Lung (tissue), 12 donors: ENCODE data around the gene SDC4. TPM values are rescaled to one million over a fixed set of nuclear protein-coding genes. Genes with fewer than 3 reads are reported as not detected.

Experiments used
- ATAC-seq: fragments of 200-7000 bp; cut with Tn5 transposase; one replicate; pipeline ENCODE4 v1.9.1; 2020; ENCODE audit warnings: moderate number of reproducible peaks; ENCODE audit not compliant: insufficient read depth, low FRiP score
- DNase-seq, 3 donors: peaks; one replicate each; pipeline ENCODE4 v3.0.0-alpha.2; 2013 to 2017
- H3K27ac ChIP-seq, 2 donors: one replicate each; pipeline ENCODE4 v1.5.1; 2013; ENCODE audit warnings: mild to moderate bottlenecking in 2 of 2, moderate library complexity in 2 of 2, control low read depth in 1 of 2, inconsistent platforms in 1 of 2, low read depth in 1 of 2, low read length in 1 of 2
- H3K27me3 ChIP-seq, 3 donors: one replicate each; pipeline ENCODE4 v1.5.1; 2013; ENCODE audit warnings: low read length in 2 of 3; ENCODE audit not compliant: control insufficient read depth in 3 of 3, insufficient read depth in 3 of 3
- H3K36me3 ChIP-seq, 4 donors: one replicate each; pipeline ENCODE4 v1.5.1; 2013; ENCODE audit warnings: low read length in 4 of 4, mild to moderate bottlenecking in 1 of 4, moderate library complexity in 1 of 4; ENCODE audit not compliant: control insufficient read depth in 4 of 4, insufficient read depth in 4 of 4
- H3K4me1 ChIP-seq, 5 donors: one replicate each; pipeline ENCODE4 v1.5.1; 2013; ENCODE audit warnings: low read length in 5 of 5, mild to moderate bottlenecking in 2 of 5, moderate library complexity in 1 of 5; ENCODE audit not compliant: control insufficient read depth in 5 of 5, insufficient read depth in 5 of 5
- H3K4me3 ChIP-seq: one replicate; pipeline ENCODE4 v1.5.1; 2013; ENCODE audit warnings: mild to moderate bottlenecking, control low read depth, moderate library complexity
- H3K9ac ChIP-seq, 2 donors: one replicate each; pipeline ENCODE4 v1.5.1; 2013; ENCODE audit warnings: low read length in 2 of 2, control low read depth in 1 of 2; ENCODE audit not compliant: insufficient read depth in 1 of 2
- H3K9me3 ChIP-seq, 4 donors: one replicate each; pipeline ENCODE4 v1.5.1; 2013; ENCODE audit warnings: low read length in 3 of 4, mild to moderate bottlenecking in 1 of 4, moderate library complexity in 1 of 4; ENCODE audit not compliant: control insufficient read depth in 4 of 4, insufficient read depth in 3 of 4
- WGBS, 2 donors: extraction: QIAGEN DNeasy Blood & Tissue Kit; methylation state at CpG; one replicate each; pipeline ENCODE4 v1.1.7; 2013; 5-methylcytosine and 5-hydroxymethylcytosine counted together
- polyA plus RNA-seq, 2 donors: library from polyadenylated mRNA; stranded (reverse); fragments of 200-250 nt; gene quantifications; one replicate each; pipeline ENCODE4 v1.2.1, GENCODE V29; 2013
- total RNA-seq, 2 donors: library from RNA; depleted of rRNA in 1 of 2; stranded (reverse); fragments of >200 nt in 1 of 2; gene quantifications; one replicate each; pipeline ENCODE4 v1.2.1, GENCODE V29; 2014 to 2021
- TF ChIP-seq, protein P1 (sequence below): IDR thresholded peaks from 2 replicates; pipeline ENCODE4 v1.5.1; 2012; ENCODE audit warnings: mild to moderate bottlenecking; ENCODE audit errors: control extremely low read depth, extremely low read depth
- donor health status: control.
- donor health status: control.
- donor health status: Bipolar disorder and iron deficiency.
- donor health status: healthy.
- donor health status: DM: yes; HTN: yes; CAD: no.

SDC4 gene
- total and polyA plus RNA-seq, 4 donors: 239 to 313 (median 254) TPM

DNA sequence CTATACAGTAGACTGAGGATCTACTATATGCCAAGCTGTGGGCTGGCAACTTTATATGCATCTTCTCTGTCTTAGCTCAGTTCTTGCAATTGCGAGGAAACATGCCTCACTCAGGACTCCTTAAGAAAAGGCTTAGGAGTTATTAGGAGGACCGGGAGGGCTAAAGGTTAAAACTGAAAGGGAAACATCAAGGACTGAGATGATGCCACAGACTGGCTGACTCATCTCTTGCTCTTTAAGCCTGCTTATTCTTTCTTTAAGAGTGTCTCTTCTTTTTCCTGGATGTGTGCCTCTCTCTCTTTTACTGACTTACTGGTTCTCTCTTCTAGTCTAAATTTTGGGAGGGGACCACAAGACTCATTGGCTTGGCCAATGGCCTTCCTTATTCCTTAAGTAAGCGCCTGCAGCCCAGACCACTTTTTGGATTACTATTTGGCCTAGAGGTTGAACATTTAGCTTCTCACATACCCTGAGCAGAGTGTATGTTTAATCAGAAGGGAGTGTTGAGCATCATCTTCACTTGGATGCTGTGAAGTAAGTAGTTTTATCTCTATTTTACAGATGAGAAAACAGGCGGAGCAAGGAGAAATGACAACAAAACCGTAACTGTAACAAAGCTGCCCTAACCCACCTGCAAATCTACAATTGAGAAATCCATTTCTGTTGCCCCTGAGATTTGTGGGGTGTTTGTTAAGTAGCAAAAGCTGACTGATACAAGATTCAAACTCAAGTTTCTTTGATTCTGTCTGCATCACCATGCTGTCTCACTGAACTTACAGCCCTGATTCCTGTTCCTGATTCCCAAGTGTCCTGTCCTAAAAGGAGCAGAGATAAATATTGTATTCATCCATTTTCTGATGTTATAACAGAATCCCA lies 7.2 kb upstream of the SDC4 start:
- H3K4me3 ChIP-seq: no peak overlapping the region
- no peaks in the 10 kb centered on the region for H3K27me3 ChIP-seq
- WGBS, 2 donors: 48 to 65% methylated on average over 5 of the region's 5 CpGs
- ATAC-seq: no peak
- no peak for DNase-seq
- peaks cover 0 to 24% (median 12%) of the 10 kb centered on the region in 5 donors for H3K4me1 ChIP-seq
- no peaks in the 10 kb centered on the region for H3K9me3 ChIP-seq
- peak overlapping the region in 1 of 2 donors; percentile 83 for H3K27ac ChIP-seq
- TF ChIP-seq, protein P1, sequence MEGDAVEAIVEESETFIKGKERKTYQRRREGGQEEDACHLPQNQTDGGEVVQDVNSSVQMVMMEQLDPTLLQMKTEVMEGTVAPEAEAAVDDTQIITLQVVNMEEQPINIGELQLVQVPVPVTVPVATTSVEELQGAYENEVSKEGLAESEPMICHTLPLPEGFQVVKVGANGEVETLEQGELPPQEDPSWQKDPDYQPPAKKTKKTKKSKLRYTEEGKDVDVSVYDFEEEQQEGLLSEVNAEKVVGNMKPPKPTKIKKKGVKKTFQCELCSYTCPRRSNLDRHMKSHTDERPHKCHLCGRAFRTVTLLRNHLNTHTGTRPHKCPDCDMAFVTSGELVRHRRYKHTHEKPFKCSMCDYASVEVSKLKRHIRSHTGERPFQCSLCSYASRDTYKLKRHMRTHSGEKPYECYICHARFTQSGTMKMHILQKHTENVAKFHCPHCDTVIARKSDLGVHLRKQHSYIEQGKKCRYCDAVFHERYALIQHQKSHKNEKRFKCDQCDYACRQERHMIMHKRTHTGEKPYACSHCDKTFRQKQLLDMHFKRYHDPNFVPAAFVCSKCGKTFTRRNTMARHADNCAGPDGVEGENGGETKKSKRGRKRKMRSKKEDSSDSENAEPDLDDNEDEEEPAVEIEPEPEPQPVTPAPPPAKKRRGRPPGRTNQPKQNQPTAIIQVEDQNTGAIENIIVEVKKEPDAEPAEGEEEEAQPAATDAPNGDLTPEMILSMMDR: no peak
- H3K36me3 ChIP-seq: no peaks in the 10 kb centered on the region
- H3K9ac ChIP-seq: no peak overlapping the region

DNA sequence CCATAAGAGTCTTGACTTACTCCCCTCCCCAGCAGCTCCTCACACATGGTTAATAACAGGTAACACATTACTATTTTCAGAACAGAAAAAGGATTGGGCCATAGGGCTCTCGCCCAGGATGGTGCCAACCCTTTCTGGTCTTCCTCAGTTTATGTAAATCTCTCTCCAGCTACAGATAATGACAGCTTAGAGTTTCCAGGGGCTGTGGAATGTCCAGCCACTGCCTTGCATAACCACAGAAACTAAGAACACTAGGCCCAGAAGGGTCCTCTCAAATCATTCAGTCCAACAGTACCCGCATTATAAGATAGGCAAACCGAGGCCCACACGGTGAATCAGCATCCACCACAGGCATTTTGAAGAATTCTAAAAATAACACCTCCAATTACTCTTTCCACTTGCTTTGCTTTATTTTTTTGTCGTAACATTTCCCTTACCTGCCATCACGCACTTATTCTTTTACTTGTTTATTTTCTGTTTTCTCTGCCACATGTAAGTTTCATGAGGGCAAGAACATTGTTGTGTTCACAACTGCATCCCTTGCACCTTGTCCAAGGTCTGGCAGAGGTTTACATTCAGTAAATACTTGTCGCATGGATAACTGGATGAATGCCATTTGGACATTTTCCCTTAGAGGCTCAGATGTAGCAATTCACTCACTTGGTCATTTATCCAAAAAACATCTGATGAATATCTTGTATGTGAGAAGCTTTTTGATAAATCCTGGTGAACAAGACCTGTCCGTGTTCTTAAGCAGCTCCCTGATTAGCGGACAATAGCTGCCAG lies 6.4 kb upstream of the SDC4 start:
- peaks cover 0 to 18% (median 10%) of the 10 kb centered on the region in 5 donors for H3K4me1 ChIP-seq
- 75 to 78% methylated on average over 9 of the region's 9 CpGs for WGBS, 2 donors
- TF ChIP-seq, protein P1: no peak
- H3K9ac ChIP-seq: no peak overlapping the region
- H3K4me3 ChIP-seq: no peak overlapping the region
- H3K27me3 ChIP-seq: no peaks in the 10 kb centered on the region
- H3K36me3 ChIP-seq: no peaks in the 10 kb centered on the region
- H3K9me3 ChIP-seq: no peaks in the 10 kb centered on the region
- DNase-seq (no peak), ATAC-seq (no peak)
- H3K27ac ChIP-seq: peak overlapping the region in 1 of 2 donors; percentile 83

DNA sequence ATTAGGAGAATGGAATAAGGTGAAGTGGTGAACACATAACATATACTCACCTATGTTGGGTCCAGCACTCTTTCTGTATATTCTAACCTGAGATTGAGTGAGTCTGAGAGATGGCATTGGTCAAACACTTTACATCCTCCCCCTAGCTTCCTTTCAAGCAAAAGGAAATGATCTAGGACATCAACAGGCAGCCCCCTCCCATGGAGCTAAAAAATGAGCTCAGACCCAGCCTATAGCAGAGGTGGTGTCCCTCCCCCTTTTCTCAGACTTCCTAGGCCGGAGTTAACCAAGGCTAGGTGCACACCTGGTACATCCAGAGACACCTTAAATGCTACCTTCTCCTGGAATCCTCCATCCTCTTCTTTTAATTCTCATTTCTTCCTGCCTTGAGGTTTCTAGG lies 5.5 kb upstream of the SDC4 start:
- no peak overlapping the region for H3K4me3 ChIP-seq
- H3K9me3 ChIP-seq: no peaks in the 10 kb centered on the region
- H3K9ac ChIP-seq: no peak overlapping the region
- WGBS, 2 donors: 93 to 96% methylated on average over 1 of the region's 1 CpG
- H3K4me1 ChIP-seq: peaks cover 0 to 12% (median 7%) of the 10 kb centered on the region in 5 donors
- ATAC-seq (no peak), DNase-seq (no peak)
- H3K27ac ChIP-seq: peak overlapping the region in 1 of 2 donors; percentile 83
- no peaks in the 10 kb centered on the region for H3K27me3 ChIP-seq
- TF ChIP-seq, protein P1: no peak
- no peaks in the 10 kb centered on the region for H3K36me3 ChIP-seq
